Progenitor cell of endocrine pancreas (in vitro differentiated cells): ENCODE results near the gene C2CD4C. TPM values are rescaled to one million over a fixed set of nuclear protein-coding genes. Genes with fewer than 3 reads are reported as not detected.

ENCODE experiments used
- DNase-seq: peaks from one replicate; pipeline ENCODE4 v3.0.0; 2021; ENCODE audit warnings: low spot score; ENCODE audit not compliant: unreplicated experiment
- H3K27ac Mint-ChIP-seq: 2 replicates; pipeline ENCODE4 v1.8.0; 2021; ENCODE audit warnings: mild to moderate bottlenecking, moderate library complexity, mixed read lengths
- H3K27me3 Mint-ChIP-seq: 2 replicates; pipeline ENCODE4 v1.8.0; 2021; ENCODE audit warnings: mixed read lengths
- H3K36me3 Mint-ChIP-seq: 2 replicates; pipeline ENCODE4 v1.8.0; 2022; ENCODE audit warnings: mixed read lengths; ENCODE audit not compliant: insufficient read depth
- H3K4me1 Mint-ChIP-seq: 2 replicates; pipeline ENCODE4 v1.8.0; 2021; ENCODE audit warnings: low read depth, mixed read lengths
- H3K4me3 Mint-ChIP-seq: 2 replicates; pipeline ENCODE4 v1.8.0; 2021; ENCODE audit warnings: low read depth, mild to moderate bottlenecking, moderate library complexity, mixed read lengths
- H3K9me3 Mint-ChIP-seq: 2 replicates; pipeline ENCODE4 v1.8.0; 2021; ENCODE audit warnings: low read depth, mixed read lengths
- total RNA-seq: library from RNA; stranded (reverse); gene quantifications from 2 replicates; pipeline ENCODE4 v1.2.1, GENCODE V29; 2021
- TF ChIP-seq, protein P1 (sequence below): fragments of 200-600 bp; sonication (generic); IDR thresholded peaks from one replicate; pipeline ENCODE4 v1.5.0; 2021; ENCODE audit warnings: antibody characterized with exemption, mild to moderate bottlenecking; ENCODE audit not compliant: unreplicated experiment

The C2CD4C gene
- total RNA-seq, 1 donor from 2014 or later, result 13.8 TPM

DNA sequence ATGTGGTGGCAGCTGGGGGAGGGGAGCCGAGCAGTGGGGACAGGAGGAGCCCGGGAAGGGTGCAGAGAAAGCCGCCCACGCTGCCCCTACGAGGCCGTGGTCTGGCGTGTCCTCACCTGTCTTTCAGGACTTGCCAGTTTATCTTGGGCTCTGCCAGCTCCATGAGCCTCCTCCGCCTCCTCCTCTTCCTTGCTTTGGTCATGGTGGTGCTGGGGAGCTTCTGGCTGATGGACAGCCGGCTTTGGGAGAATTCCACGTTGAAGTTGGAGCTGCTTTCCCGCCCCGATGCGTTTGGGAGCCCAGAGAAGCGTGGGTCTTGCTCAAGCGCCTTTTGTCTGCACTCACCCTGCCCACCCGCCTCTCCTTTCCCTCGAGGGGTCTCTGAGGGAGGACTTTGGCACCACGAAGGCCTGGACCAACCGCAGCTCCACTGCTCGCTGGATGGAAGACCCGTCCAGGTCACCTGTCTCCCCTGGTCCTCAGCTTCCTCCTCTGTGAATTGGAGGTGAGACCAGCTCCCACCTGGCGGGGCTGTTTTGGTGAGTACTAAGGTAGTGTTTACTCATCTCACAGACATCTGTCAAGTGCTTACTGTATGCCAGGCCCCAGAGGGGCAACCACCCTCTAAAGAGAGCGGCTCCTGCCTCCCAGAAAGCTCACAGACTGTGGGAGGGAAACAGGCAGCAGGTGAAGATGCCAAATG lies 34.6 kb downstream of the C2CD4C start:
- peak; percentile 7 for DNase-seq
- no peaks in the 10 kb centered on the region for H3K9me3 Mint-ChIP-seq
- H3K27ac Mint-ChIP-seq, result no peak overlapping the region
- TF ChIP-seq, protein P1, sequence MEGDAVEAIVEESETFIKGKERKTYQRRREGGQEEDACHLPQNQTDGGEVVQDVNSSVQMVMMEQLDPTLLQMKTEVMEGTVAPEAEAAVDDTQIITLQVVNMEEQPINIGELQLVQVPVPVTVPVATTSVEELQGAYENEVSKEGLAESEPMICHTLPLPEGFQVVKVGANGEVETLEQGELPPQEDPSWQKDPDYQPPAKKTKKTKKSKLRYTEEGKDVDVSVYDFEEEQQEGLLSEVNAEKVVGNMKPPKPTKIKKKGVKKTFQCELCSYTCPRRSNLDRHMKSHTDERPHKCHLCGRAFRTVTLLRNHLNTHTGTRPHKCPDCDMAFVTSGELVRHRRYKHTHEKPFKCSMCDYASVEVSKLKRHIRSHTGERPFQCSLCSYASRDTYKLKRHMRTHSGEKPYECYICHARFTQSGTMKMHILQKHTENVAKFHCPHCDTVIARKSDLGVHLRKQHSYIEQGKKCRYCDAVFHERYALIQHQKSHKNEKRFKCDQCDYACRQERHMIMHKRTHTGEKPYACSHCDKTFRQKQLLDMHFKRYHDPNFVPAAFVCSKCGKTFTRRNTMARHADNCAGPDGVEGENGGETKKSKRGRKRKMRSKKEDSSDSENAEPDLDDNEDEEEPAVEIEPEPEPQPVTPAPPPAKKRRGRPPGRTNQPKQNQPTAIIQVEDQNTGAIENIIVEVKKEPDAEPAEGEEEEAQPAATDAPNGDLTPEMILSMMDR, result no peak
- no peaks in the 10 kb centered on the region for H3K36me3 Mint-ChIP-seq
- H3K4me1 Mint-ChIP-seq, result no peaks in the 10 kb centered on the region
- H3K4me3 Mint-ChIP-seq, result no peak overlapping the region
- H3K27me3 Mint-ChIP-seq, result peaks cover 27% of the 10 kb centered on the region

DNA sequence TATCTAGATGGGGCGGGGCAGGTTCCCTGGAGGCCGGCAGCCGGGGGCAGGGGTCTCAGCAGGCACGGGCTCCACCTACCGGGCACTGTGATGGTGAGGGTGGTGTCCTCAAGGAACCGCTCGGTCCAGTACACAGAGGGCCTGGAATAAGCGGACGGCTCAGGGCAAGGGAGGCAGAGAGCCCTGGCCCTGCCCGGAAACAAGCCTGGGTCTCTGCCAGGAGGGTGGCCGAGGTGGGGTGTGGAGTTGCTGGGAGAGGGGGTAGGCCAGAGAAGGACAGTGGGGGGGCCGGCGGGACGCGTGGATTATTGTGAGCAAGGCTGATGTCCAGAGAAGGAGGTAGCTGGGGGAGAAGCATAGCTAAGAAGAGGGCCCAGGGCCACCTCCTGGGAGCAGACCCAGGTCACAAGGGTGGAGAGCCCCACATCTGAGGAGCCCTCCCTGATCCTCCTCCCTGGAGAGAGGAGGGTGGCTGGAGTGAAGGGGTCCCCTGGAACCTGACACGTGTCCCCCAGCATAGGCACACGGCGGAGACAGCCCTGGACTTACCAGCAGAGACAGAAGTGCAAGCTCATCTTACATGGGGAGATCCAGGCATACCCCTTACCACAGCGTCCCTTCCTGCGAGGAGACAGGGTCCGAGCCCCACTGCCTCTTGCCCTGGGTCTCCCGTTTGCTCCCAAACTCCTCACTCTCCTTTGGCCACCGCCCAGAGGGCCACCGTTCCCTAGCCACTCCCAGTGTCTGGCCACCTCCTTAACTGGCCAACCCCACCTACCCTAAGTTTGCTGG lies 35.4 kb downstream of the C2CD4C start:
- H3K27ac Mint-ChIP-seq, result no peak overlapping the region
- TF ChIP-seq, protein P1, result no peak
- H3K36me3 Mint-ChIP-seq, result no peaks in the 10 kb centered on the region
- peaks cover 34% of the 10 kb centered on the region for H3K27me3 Mint-ChIP-seq
- no peaks in the 10 kb centered on the region for H3K9me3 Mint-ChIP-seq
- DNase-seq, result no peak
- H3K4me1 Mint-ChIP-seq, result no peaks in the 10 kb centered on the region
- no peak overlapping the region for H3K4me3 Mint-ChIP-seq

DNA sequence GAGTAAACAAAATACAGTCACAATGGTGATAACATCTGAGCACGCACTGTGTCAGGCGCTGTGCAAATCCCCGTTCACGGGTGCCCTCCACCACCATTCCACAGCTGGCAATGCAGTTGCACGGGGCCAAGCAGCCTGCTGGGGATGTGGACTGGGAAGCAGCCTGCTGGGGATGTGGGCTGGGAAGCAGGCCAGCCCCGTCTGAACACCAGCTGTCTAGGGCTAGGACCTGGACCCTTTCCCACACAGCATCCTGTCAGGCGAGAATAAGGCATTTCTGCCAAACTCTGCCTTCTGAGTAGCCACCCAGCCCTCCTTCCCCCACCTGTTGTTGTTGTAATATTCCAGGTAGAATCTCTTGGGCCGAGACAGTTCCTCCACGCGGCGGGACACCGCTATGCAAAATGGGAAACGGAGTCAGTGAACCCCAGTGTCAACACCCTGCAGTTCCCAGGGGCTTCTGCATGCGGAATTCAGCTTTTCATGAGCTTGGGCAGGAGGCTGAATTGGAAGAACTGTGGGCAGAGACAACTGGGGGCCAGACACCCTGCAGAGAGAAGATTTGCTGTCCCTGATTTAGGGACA lies 36.5 kb downstream of the C2CD4C start:
- TF ChIP-seq, protein P1, result no peak
- Mint-ChIP-seq H3K4me1 (no peaks in the 10 kb centered on the region), H3K9me3 (no peaks in the 10 kb centered on the region), H3K36me3 (no peaks in the 10 kb centered on the region), H3K4me3 (no peak overlapping the region), H3K27me3 (peaks cover 35% of the 10 kb centered on the region), H3K27ac (no peak overlapping the region)
- DNase-seq, result no peak

DNA sequence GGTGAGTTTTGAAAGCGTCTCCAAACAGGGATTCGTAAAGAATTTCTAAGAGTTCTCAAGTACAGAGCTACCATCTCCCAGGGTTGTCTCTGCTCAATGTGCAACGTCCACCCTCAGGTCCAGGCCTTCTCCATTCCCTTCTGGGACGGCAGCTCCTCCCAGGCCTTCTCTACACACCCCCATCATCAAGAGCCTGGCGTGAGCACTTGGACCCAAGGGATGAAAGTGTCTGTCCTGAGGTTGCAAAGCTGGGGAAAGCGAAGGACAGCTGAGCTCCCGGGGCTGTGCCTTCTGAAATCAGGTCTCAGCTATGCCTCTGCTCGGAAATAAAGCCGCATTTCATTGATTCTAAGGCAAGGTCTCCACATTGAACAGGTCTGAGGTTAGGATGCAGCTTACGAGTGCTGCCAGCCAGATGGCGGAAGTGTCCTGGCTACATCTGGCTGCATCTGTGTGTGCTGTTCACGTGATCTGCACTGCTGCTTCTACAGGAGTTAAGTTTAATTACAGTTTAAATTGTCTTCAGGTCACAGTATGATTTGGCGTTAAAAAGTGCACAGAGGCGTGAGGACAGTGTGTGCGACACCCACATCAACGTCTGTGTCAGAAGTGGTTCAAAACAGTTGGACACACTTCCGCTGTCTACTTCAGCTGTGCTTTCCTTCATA lies 37.3 kb downstream of the C2CD4C start:
- Mint-ChIP-seq H3K36me3 (no peaks in the 10 kb centered on the region), H3K27me3 (peaks cover 43% of the 10 kb centered on the region), H3K4me3 (no peak overlapping the region), H3K4me1 (no peaks in the 10 kb centered on the region), H3K27ac (no peak overlapping the region), H3K9me3 (no peaks in the 10 kb centered on the region)
- TF ChIP-seq, protein P1, result no peak
- DNase-seq, result peak; percentile 1
